Epidermal melanocyte (primary cell): ENCODE data around the gene FAM3C.
"Not testable (repeated sequence)": the region's sequence is repeated elsewhere in the genome, so short reads cannot be mapped to it uniquely, and the experiment has no call there.

Source experiments
- DNase-seq: peaks from one replicate; pipeline ENCODE4 v3.0.0; 2011; ENCODE audit warnings: low spot score; ENCODE audit not compliant: insufficient read length

Gene FAM3C

GRCh38 chr7:121395961-121396757 lies at the start of gene FAM3C:
Gene FAM3C, minus strand, starts transcription at chr7:121396308. Its CDS starts 13,339 bp downstream, at chr7:121382969.
- DNase-seq, result peak; percentile 93

- DNase-seq, result no peak
Observed at GRCh38 chr7:121442845-121443244, 46.7 kb upstream of the FAM3C start.

- DNase-seq, result no peak
Observed at GRCh38 chr7:121440857-121441503, 44.9 kb upstream of the FAM3C start.

GRCh38 chr7:121438043-121438955 lies 42.2 kb upstream of the FAM3C start:
- DNase-seq, result peak; percentile 20

GRCh38 chr7:121437470-121437869 lies 41.4 kb upstream of the FAM3C start:
- no peak for DNase-seq

GRCh38 chr7:121436688-121437087 lies 40.6 kb upstream of the FAM3C start:
- no peak for DNase-seq

GRCh38 chr7:121436136-121436535 lies 40.0 kb upstream of the FAM3C start:
- DNase-seq, result no peak

GRCh38 chr7:121433775-121434174 lies 37.7 kb upstream of the FAM3C start:
- DNase-seq, result no peak

GRCh38 chr7:121432486-121432885 lies 36.4 kb upstream of the FAM3C start:
- DNase-seq, result not testable (repeated sequence)

GRCh38 chr7:121431996-121432395 lies 35.9 kb upstream of the FAM3C start:
- no peak for DNase-seq

- DNase-seq, result no peak
Observed at GRCh38 chr7:121431389-121431995, 35.4 kb upstream of the FAM3C start.

GRCh38 chr7:121430558-121430957 lies 34.5 kb upstream of the FAM3C start:
- no peak for DNase-seq

- DNase-seq, result no peak
Observed at GRCh38 chr7:121429798-121430197, 33.7 kb upstream of the FAM3C start.

- no peak for DNase-seq
Observed at GRCh38 chr7:121428855-121429489, 32.9 kb upstream of the FAM3C start.

GRCh38 chr7:121421743-121422142 lies 25.6 kb upstream of the FAM3C start:
- not testable (repeated sequence) for DNase-seq

GRCh38 chr7:121420976-121421375 lies 24.9 kb upstream of the FAM3C start:
- DNase-seq, result no peak

- DNase-seq, result no peak
Observed at GRCh38 chr7:121419201-121420148, 23.4 kb upstream of the FAM3C start.

GRCh38 chr7:121416533-121416932 lies 20.4 kb upstream of the FAM3C start:
- no peak for DNase-seq

- DNase-seq, result no peak
Observed at GRCh38 chr7:121414436-121414835, 18.3 kb upstream of the FAM3C start.

- DNase-seq, result no peak
Observed at GRCh38 chr7:121411597-121411979, 15.5 kb upstream of the FAM3C start.
